Upper lobe of left lung (tissue), 4 donors: Measurements from ENCODE around the gene MSX2.

Source experiments
- EP300 ChIP-seq, 4 donors: sonication (generic); formaldehyde crosslinking; IDR thresholded peaks; one replicate each; pipeline ENCODE4 v1.5.1; 2017; ENCODE audit warnings: antibody characterized with exemption in 4 of 4, control low read depth in 2 of 4
- POLR2A ChIP-seq, 4 donors: fragments of 450-650 bp; IDR thresholded peaks; one replicate each; pipeline ENCODE4 v1.5.1; 2016 to 2017; ENCODE audit warnings: antibody characterized with exemption in 4 of 4, mild to moderate bottlenecking in 2 of 4
- POLR2AphosphoS5 ChIP-seq, 2 donors: sonication (generic); formaldehyde crosslinking; IDR thresholded peaks; one replicate each; pipeline ENCODE4 v1.5.1; 2017; ENCODE audit warnings: antibody characterized with exemption in 2 of 2
- TF ChIP-seq, protein P1 (sequence below), 6 experiments: fragments of 450-650 bp in 4 of 6; fragments of 200-600 bp in 2 of 6; sonication (generic) in 2 of 6; IDR thresholded peaks; one replicate each; pipeline ENCODE4 v1.5.1; 2016 to 2019; ENCODE audit warnings: antibody characterized with exemption in 6 of 6

DNA sequence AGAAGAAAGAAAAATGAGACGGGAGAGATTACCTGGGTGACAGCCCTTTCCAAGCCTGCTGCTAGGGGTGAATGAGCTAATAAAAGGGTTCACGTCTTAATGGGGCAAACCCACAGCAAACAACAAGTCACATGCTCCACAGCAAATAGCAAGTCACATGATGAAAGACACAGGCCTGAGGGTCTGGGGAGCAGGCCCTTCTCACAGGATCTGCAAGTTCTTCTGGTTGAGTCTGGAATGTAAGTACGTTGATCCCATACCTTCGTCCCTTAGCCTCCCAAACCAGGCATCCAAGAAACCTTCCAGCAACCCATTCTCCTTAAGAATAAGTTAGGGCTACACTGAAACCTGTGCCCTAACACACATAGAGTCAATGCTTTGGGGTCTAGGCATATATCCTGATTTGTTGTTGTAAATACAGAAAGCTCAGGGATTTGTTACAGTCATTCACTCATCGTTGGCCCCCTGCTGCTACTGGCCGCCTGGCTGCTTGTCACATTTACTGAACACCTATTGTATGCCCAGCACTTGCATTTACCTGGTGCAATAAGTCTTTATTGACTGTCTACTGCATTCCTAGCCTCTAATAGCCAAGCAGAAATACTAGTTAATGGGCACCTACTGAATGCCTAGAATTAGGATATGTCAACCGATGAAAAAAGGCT is 43.3 kb upstream of the MSX2 start:
- TF ChIP-seq, protein P1, sequence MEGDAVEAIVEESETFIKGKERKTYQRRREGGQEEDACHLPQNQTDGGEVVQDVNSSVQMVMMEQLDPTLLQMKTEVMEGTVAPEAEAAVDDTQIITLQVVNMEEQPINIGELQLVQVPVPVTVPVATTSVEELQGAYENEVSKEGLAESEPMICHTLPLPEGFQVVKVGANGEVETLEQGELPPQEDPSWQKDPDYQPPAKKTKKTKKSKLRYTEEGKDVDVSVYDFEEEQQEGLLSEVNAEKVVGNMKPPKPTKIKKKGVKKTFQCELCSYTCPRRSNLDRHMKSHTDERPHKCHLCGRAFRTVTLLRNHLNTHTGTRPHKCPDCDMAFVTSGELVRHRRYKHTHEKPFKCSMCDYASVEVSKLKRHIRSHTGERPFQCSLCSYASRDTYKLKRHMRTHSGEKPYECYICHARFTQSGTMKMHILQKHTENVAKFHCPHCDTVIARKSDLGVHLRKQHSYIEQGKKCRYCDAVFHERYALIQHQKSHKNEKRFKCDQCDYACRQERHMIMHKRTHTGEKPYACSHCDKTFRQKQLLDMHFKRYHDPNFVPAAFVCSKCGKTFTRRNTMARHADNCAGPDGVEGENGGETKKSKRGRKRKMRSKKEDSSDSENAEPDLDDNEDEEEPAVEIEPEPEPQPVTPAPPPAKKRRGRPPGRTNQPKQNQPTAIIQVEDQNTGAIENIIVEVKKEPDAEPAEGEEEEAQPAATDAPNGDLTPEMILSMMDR (IDR thresholded peaks at IDR 0.05), result no peak
- no peak for TF ChIP-seq POLR2A (IDR thresholded peaks at IDR 0.05)
- no peak for TF ChIP-seq POLR2AphosphoS5 (IDR thresholded peaks at IDR 0.05)
- no peak for TF ChIP-seq EP300 (IDR thresholded peaks at IDR 0.05)
